Suppressor macrophage treated with lipopolysaccharide for 1 hour (primary cell): Measurements from ENCODE around the gene HSPA1B.
"Not testable (repeated sequence)": the region's sequence is repeated elsewhere in the genome, so short reads cannot be mapped to it uniquely, and the experiment has no call there.

Experiments used
- DNase-seq, 3 donors: peaks; one replicate each; pipeline ENCODE4 v3.0.0-alpha.2; 2020 to 2022

Gene HSPA1B

GRCh38 chr6:31860349-31860748 is 32.8 kb downstream of the HSPA1B start:
- no peak for DNase-seq

GRCh38 chr6:31861150-31861549 is 33.6 kb downstream of the HSPA1B start:
- no peak for DNase-seq

GRCh38 chr6:31861919-31862343 is 34.4 kb downstream of the HSPA1B start:
- DNase-seq, result no peak

- peak; percentile 100 for DNase-seq
Observed at GRCh38 chr6:31862344-31863235, 35.1 kb downstream of the HSPA1B start, which contains the start of gene NEU1. Gene NEU1 (minus strand): TSS chr6:31862821. CDS start chr6:31862776, 45 bp downstream.

GRCh38 chr6:31864123-31864562 is 36.6 kb downstream of the HSPA1B start:
- not testable (repeated sequence) for DNase-seq

GRCh38 chr6:31864818-31865204 is 37.3 kb downstream of the HSPA1B start:
- no peak for DNase-seq

- DNase-seq, result no peak
Observed at GRCh38 chr6:31865205-31866118, 37.9 kb downstream of the HSPA1B start.

GRCh38 chr6:31868658-31868971 is 41.1 kb downstream of the HSPA1B start:
- not testable (repeated sequence) for DNase-seq

GRCh38 chr6:31869343-31869742 is 41.8 kb downstream of the HSPA1B start:
- no peak for DNase-seq

GRCh38 chr6:31870385-31870921 is 42.9 kb downstream of the HSPA1B start:
- no peak for DNase-seq

- DNase-seq, result no peak
Observed at GRCh38 chr6:31871046-31871659, 43.6 kb downstream of the HSPA1B start.

- DNase-seq, result no peak
Observed at GRCh38 chr6:31874084-31874670, 46.6 kb downstream of the HSPA1B start.

- peak in 1 of 3 donors; percentile 38 for DNase-seq
Observed at GRCh38 chr6:31874836-31875572, 47.5 kb downstream of the HSPA1B start.

- no peak for DNase-seq
Observed at GRCh38 chr6:31875877-31876276, 48.3 kb downstream of the HSPA1B start.

- no peak for DNase-seq
Observed at GRCh38 chr6:31876357-31876756, 48.8 kb downstream of the HSPA1B start.

GRCh38 chr6:31877125-31877650 is 49.6 kb downstream of the HSPA1B start:
- DNase-seq, result no peak

GRCh38 chr6:31877651-31878161 is 50.2 kb downstream of the HSPA1B start:
- DNase-seq, result no peak

- no peak for DNase-seq
Observed at GRCh38 chr6:31878222-31878621, 50.7 kb downstream of the HSPA1B start.

- no peak for DNase-seq
Observed at GRCh38 chr6:31878726-31879125, 51.2 kb downstream of the HSPA1B start, which contains the start of gene SLC44A4. Gene SLC44A4 (minus strand): TSS chr6:31878997. CDS start chr6:31878980, 17 bp downstream.

- no peak for DNase-seq
Observed at GRCh38 chr6:31879143-31879542, 51.6 kb downstream of the HSPA1B start.
